ENCODE data around the gene MIPOL1. TPM values are rescaled to one million over a fixed set of nuclear protein-coding genes. Genes with fewer than 3 reads are reported as not detected.

MIPOL1 gene
- total and polyA plus RNA-seq, 2 of the 13 experiments (the other 11 are each of a cell fraction or from before 2014, with no cell fraction given), result 8.6 to 34.2 TPM

- TF ChIP-seq NFAT5 (CRISPR knock-in tag; IDR thresholded peaks at IDR 0.05) (peak; percentile 96), MAFK (conservative IDR thresholded peaks at IDR 0.05 in 1 of 2, IDR thresholded peaks at IDR 0.05 in 1 of 2; ENCODE audit: low read length in 2 of 2) (no peak; a peak in 1 of 4 replicates), ZMAT3 (CRISPR knock-in tag; conservative IDR thresholded peaks at IDR 0.05) (peak; percentile 30; the same call in 1 of the 2 replicates), THRA (CRISPR knock-in tag; IDR thresholded peaks at IDR 0.05; ENCODE audit: borderline replicate concordance) (peak; percentile 88), JUND (CRISPR knock-in tag; IDR thresholded peaks at IDR 0.05) (0 out of 2 replicates have a peak, but pooled peaks have one; percentile 34), TSC22D2 (CRISPR knock-in tag; IDR thresholded peaks at IDR 0.05; ENCODE audit: borderline replicate concordance) (0 out of 2 replicates have a peak, but pooled peaks have one; percentile 87), NFIC (IDR thresholded peaks at IDR 0.05; ENCODE audit: low read length) (no peak), NR2C2 (CRISPR knock-in tag; IDR thresholded peaks at IDR 0.05; ENCODE audit: borderline replicate concordance) (peak; percentile 93), ZEB1 (IDR thresholded peaks at IDR 0.05; ENCODE audit: insufficient replicate concordance, low read depth) (no peak), TGIF2 (CRISPR knock-in tag; IDR thresholded peaks at IDR 0.05) (peak; percentile 87; the same call in 1 of the 2 replicates), HMGA1 (CRISPR knock-in tag; conservative IDR thresholded peaks at IDR 0.05) (0 out of 2 replicates have a peak, but pooled peaks have one; percentile 29), JUNB (CRISPR knock-in tag; IDR thresholded peaks at IDR 0.05; ENCODE audit: borderline replicate concordance) (no peak), ZBTB49 (CRISPR knock-in tag; IDR thresholded peaks at IDR 0.05; ENCODE audit: borderline replicate concordance) (no peak; the same call in 1 of the 2 replicates), CEBPB (IDR thresholded peaks at IDR 0.05; ENCODE audit: borderline replicate concordance, low read depth, low read length) (no peak), ZNF3 (CRISPR knock-in tag; IDR thresholded peaks at IDR 0.05) (no peak; the same call in 1 of the 2 replicates), DMTF1 (CRISPR knock-in tag; IDR thresholded peaks at IDR 0.05) (peak; percentile 63; the same call in 1 of the 2 replicates), ZNF207 (IDR thresholded peaks at IDR 0.05; ENCODE audit: borderline replicate concordance) (no peak)
Measured at GRCh38 chr14:37595809-37596621, 398.3 kb downstream of the MIPOL1 start (continued).
